ENCODE measurements around the gene ADAMTS13. TPM values are rescaled to one million over a fixed set of nuclear protein-coding genes. Genes with fewer than 3 reads are reported as not detected.

Gene ADAMTS13
- total and polyA plus RNA-seq, 2 donors (not counting 3 experiments of a cell fraction or from before 2014, with no cell fraction given): 1.5 to 2.5 TPM

GRCh38 chr9:133383438-133383837, 38.7 kb upstream of the ADAMTS13 start:
- FAIRE-seq (no peak), DNase-seq (ENCODE audit: low read depth, low spot score) (no peak)
- Histone ChIP-seq H3K27ac (ENCODE audit: insufficient read depth, low read depth, low read length) (no peak overlapping the region), H3K4me3 (replicated peaks in 1 of 3; ENCODE audit: insufficient read depth in 1 of 3, low read depth in 1 of 3, low read length in 3 of 3) (no peak overlapping the region), H2AFZ (ENCODE audit: low read depth, low read length) (no peak overlapping the region), H3K27me3 (ENCODE audit: control insufficient read depth in 2 of 2, insufficient read depth in 2 of 2, low read length in 2 of 2) (no peaks in the 10 kb centered on the region), H3K9ac (replicated peaks; ENCODE audit: extremely low read depth, insufficient read depth, low read length) (no peak overlapping the region), H3K36me3 (ENCODE audit: control insufficient read depth in 2 of 2, extremely low read depth in 1 of 2, insufficient read depth in 2 of 2, low read length in 2 of 2) (no peaks in the 10 kb centered on the region), H3K9me3 (replicated peaks; ENCODE audit: control insufficient read depth, insufficient read depth, low read length) (no peaks in the 10 kb centered on the region), H3K9me1 (replicated peaks; ENCODE audit: control insufficient read depth, extremely low read depth, insufficient read depth, low read length) (no peaks in the 10 kb centered on the region), H3K79me2 (ENCODE audit: control insufficient read depth, insufficient read depth, low read length) (no peaks in the 10 kb centered on the region), H4K20me1 (replicated peaks; ENCODE audit: control insufficient read depth, extremely low read depth, insufficient read depth, low read length) (no peaks in the 10 kb centered on the region), H3K4me1 (ENCODE audit: control insufficient read depth, extremely low read depth, insufficient read depth, low read length) (no peaks in the 10 kb centered on the region), H3K4me2 (ENCODE audit: insufficient read depth, low read length) (no peak overlapping the region)
- TF ChIP-seq CTCF (IDR thresholded peaks at IDR 0.05; ENCODE audit: extremely low read depth in 1 of 2, insufficient read depth in 1 of 2, low read depth in 1 of 2, low read length in 2 of 2) (no peak), FOS (IDR thresholded peaks at IDR 0.05; ENCODE audit: borderline replicate concordance, insufficient read depth, low read length) (no peak), GATA2 (IDR thresholded peaks at IDR 0.05; ENCODE audit: insufficient read depth, insufficient read length, low read depth, low read length) (no peak), POLR2AphosphoS5 (IDR thresholded peaks at IDR 0.05; ENCODE audit: insufficient read depth, low read depth, low read length) (no peak)
- ChIA-PET POLR2A (no interaction called here), CTCF (no interaction called here)
- dilution Hi-C loops (cut with MboI; ENCODE audit: extremely low pct_ligation_motif_present, low sequenced_read_pairs) (no loop called here), intact Hi-C loops (cut with micrococcal nuclease) (no loop called here)
- no TSS peak for BruUV-seq (replicated peaks)

- Histone ChIP-seq H3K4me1 (ENCODE audit: control insufficient read depth, extremely low read depth, insufficient read depth, low read length) (no peaks in the 10 kb centered on the region), H3K9me3 (replicated peaks; ENCODE audit: control insufficient read depth, insufficient read depth, low read length) (no peaks in the 10 kb centered on the region), H4K20me1 (replicated peaks; ENCODE audit: control insufficient read depth, extremely low read depth, insufficient read depth, low read length) (no peaks in the 10 kb centered on the region), H2AFZ (ENCODE audit: low read depth, low read length) (no peak overlapping the region), H3K27me3 (ENCODE audit: control insufficient read depth in 2 of 2, insufficient read depth in 2 of 2, low read length in 2 of 2) (no peaks in the 10 kb centered on the region), H3K9ac (replicated peaks; ENCODE audit: extremely low read depth, insufficient read depth, low read length) (no peak overlapping the region), H3K4me3 (replicated peaks in 1 of 3; ENCODE audit: insufficient read depth in 1 of 3, low read depth in 1 of 3, low read length in 3 of 3) (no peak overlapping the region), H3K9me1 (replicated peaks; ENCODE audit: control insufficient read depth, extremely low read depth, insufficient read depth, low read length) (no peaks in the 10 kb centered on the region), H3K4me2 (ENCODE audit: insufficient read depth, low read length) (no peak overlapping the region), H3K36me3 (ENCODE audit: control insufficient read depth in 2 of 2, extremely low read depth in 1 of 2, insufficient read depth in 2 of 2, low read length in 2 of 2) (no peaks in the 10 kb centered on the region), H3K27ac (ENCODE audit: insufficient read depth, low read depth, low read length) (no peak overlapping the region), H3K79me2 (ENCODE audit: control insufficient read depth, insufficient read depth, low read length) (no peaks in the 10 kb centered on the region)
- FAIRE-seq: no peak
- BruUV-seq (replicated peaks): no TSS peak
- DNase-seq (ENCODE audit: low read depth, low spot score): no peak
- CTCF ChIA-PET: no interaction called here
- POLR2A ChIA-PET: no interaction called here
- dilution Hi-C loops (cut with MboI; ENCODE audit: extremely low pct_ligation_motif_present, low sequenced_read_pairs): no loop called here
- intact Hi-C loops (cut with micrococcal nuclease): no loop called here
- no peak for TF ChIP-seq MYC (IDR thresholded peaks at IDR 0.05; ENCODE audit: low read depth, low read length)
- no peak for TF ChIP-seq POLR2AphosphoS5 (IDR thresholded peaks at IDR 0.05; ENCODE audit: insufficient read depth, low read depth, low read length)
- TF ChIP-seq JUN (IDR thresholded peaks at IDR 0.05; ENCODE audit: borderline replicate concordance, insufficient read depth, insufficient read length, low read depth): no peak
- no peak for TF ChIP-seq MAX (IDR thresholded peaks at IDR 0.05; ENCODE audit: insufficient read depth, insufficient read length)
These were observed 37.3 kb upstream of the ADAMTS13 start for GRCh38 chr9:133384736-133385321.

Data from endothelial cell of umbilical vein (primary cell).